NB4 (cell line): ENCODE data around the gene ABCA4.

ENCODE experiments used
- MAX ChIP-seq: IDR thresholded peaks from 2 replicates; pipeline ENCODE4 v1.6.1; 2011; ENCODE audit warnings: low read depth, low read length
- POLR2A ChIP-seq: IDR thresholded peaks from 2 replicates; pipeline ENCODE4 v1.6.1; 2011; ENCODE audit warnings: mild to moderate bottlenecking; ENCODE audit not compliant: insufficient read length; ENCODE audit errors: extremely low read depth
- TF ChIP-seq, protein P1 (sequence below): IDR thresholded peaks from one replicate; pipeline ENCODE4 v1.5.1; 2012; ENCODE audit warnings: low read depth, low read length

GRCh38 chr1:94142583-94142982 is 21.6 kb upstream of the ABCA4 start:
- TF ChIP-seq, protein P1, sequence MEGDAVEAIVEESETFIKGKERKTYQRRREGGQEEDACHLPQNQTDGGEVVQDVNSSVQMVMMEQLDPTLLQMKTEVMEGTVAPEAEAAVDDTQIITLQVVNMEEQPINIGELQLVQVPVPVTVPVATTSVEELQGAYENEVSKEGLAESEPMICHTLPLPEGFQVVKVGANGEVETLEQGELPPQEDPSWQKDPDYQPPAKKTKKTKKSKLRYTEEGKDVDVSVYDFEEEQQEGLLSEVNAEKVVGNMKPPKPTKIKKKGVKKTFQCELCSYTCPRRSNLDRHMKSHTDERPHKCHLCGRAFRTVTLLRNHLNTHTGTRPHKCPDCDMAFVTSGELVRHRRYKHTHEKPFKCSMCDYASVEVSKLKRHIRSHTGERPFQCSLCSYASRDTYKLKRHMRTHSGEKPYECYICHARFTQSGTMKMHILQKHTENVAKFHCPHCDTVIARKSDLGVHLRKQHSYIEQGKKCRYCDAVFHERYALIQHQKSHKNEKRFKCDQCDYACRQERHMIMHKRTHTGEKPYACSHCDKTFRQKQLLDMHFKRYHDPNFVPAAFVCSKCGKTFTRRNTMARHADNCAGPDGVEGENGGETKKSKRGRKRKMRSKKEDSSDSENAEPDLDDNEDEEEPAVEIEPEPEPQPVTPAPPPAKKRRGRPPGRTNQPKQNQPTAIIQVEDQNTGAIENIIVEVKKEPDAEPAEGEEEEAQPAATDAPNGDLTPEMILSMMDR: no peak
- no peak for TF ChIP-seq POLR2A
- TF ChIP-seq MAX: no peak
